HepG2 (cell line): ENCODE results near the gene MORF4L1. TPM values are rescaled to one million over a fixed set of nuclear protein-coding genes. Genes with fewer than 3 reads are reported as not detected.
A peak's percentile ranks its signal among the peaks of the same experiment; 100 is the strongest.

Experiments
- ATAC-seq: fragments of 200-7000 bp; cut with Tn5 transposase; 3 replicates; pipeline ENCODE4 v1.9.1; 2020; ENCODE audit warnings: mild to moderate bottlenecking, moderate library complexity
- BruUV-seq: library from RNA; stranded (reverse); fragments of 400-500 nt; replicated peaks from 2 replicates; lab custom pipeline; 2021; lab: Mats Ljungman, UMichigan
- CTCF ChIA-PET: fragments of 300-600 bp; formaldehyde crosslinking; extraction: SDS; loops from one replicate; lab custom pipeline; 2021; ENCODE audit warnings: low total read pairs, inconsistent platforms, low intra/inter-chr PET ratio; lab: Yijun Ruan, JAX
- POLR2A ChIA-PET: fragments of 350-600 bp; sonication (Branson Sonifier 250); formaldehyde crosslinking; loops from one replicate; lab custom pipeline; 2020; ENCODE audit warnings: antibody characterized with exemption, inconsistent platforms; lab: Yijun Ruan, JAX
- DNase-seq: peaks from one replicate; pipeline ENCODE4 v3.0.0-alpha.2; 2015; ENCODE audit warnings: low spot score
- FAIRE-seq: peaks from 3 replicates; lab custom pipeline; 2011; peaks lifted over from hg19 to GRCh38; lab: Jason Lieb, UNC
- H2AFZ ChIP-seq: one replicate; pipeline ENCODE4 v1.6.1; 2011; ENCODE audit warnings: low read length, inconsistent platforms
- H3K27ac ChIP-seq: fragments of 300-600 bp; 3 replicates; pipeline ENCODE4 v1.8.0; 2011; ENCODE audit warnings: mixed run types, mild to moderate bottlenecking, mixed read lengths, low read length, inconsistent platforms; ENCODE audit not compliant: insufficient read depth; ENCODE audit errors: extremely low read length
- H3K27me3 ChIP-seq, 2 experiments: fragments of 200-600 bp in 1 of 2; 2 replicates in 1 of 2; 3 replicates in 1 of 2; pipeline versions ENCODE4 v1.6.0 to v1.8.0; 2011; ENCODE audit warnings: low read length in 2 of 2, mild to moderate bottlenecking in 2 of 2, moderate library complexity in 2 of 2, inconsistent platforms in 1 of 2; ENCODE audit not compliant: insufficient read depth in 2 of 2, control insufficient read depth in 1 of 2
- H3K36me3 ChIP-seq, 2 experiments: fragments of 200-600 bp in 1 of 2; replicated peaks in 1 of 2; 2 replicates in 1 of 2; 3 replicates in 1 of 2; pipeline versions ENCODE4 v1.5.1 to v1.8.0; 2011; ENCODE audit warnings: low read length in 2 of 2, inconsistent platforms in 1 of 2; ENCODE audit not compliant: insufficient read depth in 2 of 2, control insufficient read depth in 1 of 2
- H3K4me1 ChIP-seq: 2 replicates; pipeline ENCODE4 v1.5.1; 2012; ENCODE audit warnings: low read length, inconsistent platforms; ENCODE audit not compliant: insufficient read depth
- H3K4me2 ChIP-seq: 2 replicates; pipeline ENCODE4 v1.6.0; 2011; ENCODE audit warnings: low read depth, low read length, inconsistent platforms
- H3K4me3 ChIP-seq, 3 experiments: fragments of 200-600 bp in 1 of 3; sonication (generic), shearing (Covaris generic) in 1 of 3; replicated peaks in 1 of 3; 2 replicates each; pipeline ENCODE4 v1.5.1; 2011 to 2016; ENCODE audit warnings: low read length in 3 of 3, inconsistent platforms in 2 of 3, low read depth in 2 of 3, mild to moderate bottlenecking in 2 of 3, control low read depth in 1 of 3, mixed read lengths in 1 of 3; ENCODE audit not compliant: insufficient read depth in 1 of 3
- H3K79me2 ChIP-seq: one replicate; pipeline ENCODE4 v1.6.1; 2011; ENCODE audit warnings: low read length, inconsistent platforms; ENCODE audit not compliant: insufficient read depth
- H3K9ac ChIP-seq: 2 replicates; pipeline ENCODE4 v1.6.0; 2011; ENCODE audit warnings: mild to moderate bottlenecking, low read depth, low read length, inconsistent platforms; ENCODE audit not compliant: insufficient read depth
- H3K9me3 ChIP-seq: 2 replicates; pipeline ENCODE4 v1.5.1; 2012; ENCODE audit warnings: mild to moderate bottlenecking, low read length
- H4K20me1 ChIP-seq: 2 replicates; pipeline ENCODE4 v1.6.0; 2011; ENCODE audit warnings: inconsistent platforms, mild to moderate bottlenecking, low read length, moderate library complexity; ENCODE audit not compliant: insufficient read depth
- BRD4 ChIP-seq: sonication (generic); formaldehyde crosslinking; IDR thresholded peaks from 2 replicates; pipeline ENCODE4 v1.4.0; 2020; ENCODE audit warnings: missing genetic modification reagents
- CEBPB ChIP-seq: IDR thresholded peaks from 2 replicates; pipeline ENCODE4 v1.6.1; 2011; ENCODE audit warnings: low read depth, low read length, improper control_type of control experiment, borderline replicate concordance
- ESRRA ChIP-seq: sonication (generic); formaldehyde crosslinking; IDR thresholded peaks from 2 replicates; pipeline ENCODE4 v1.5.1; 2020; ENCODE audit warnings: mild to moderate bottlenecking, low read depth, missing genetic modification reagents
- MEF2D ChIP-seq: sonication (generic); formaldehyde crosslinking; IDR thresholded peaks from 2 replicates; pipeline ENCODE4 v1.5.1; 2020; ENCODE audit warnings: mild to moderate bottlenecking, missing genetic modification reagents
- RBM22 ChIP-seq: fragments of 200-400 bp; formaldehyde crosslinking; optimal IDR thresholded peaks from 2 replicates; pipeline ENCODE3; 2017; ENCODE audit warnings: mild to moderate bottlenecking, low read length, moderate library complexity
- ZBTB38 ChIP-seq: sonication (generic); formaldehyde crosslinking; IDR thresholded peaks from 2 replicates; pipeline ENCODE4 v1.5.1; 2020; ENCODE audit warnings: mild to moderate bottlenecking, missing genetic modification reagents
- ZNF276 ChIP-seq: sonication (generic); formaldehyde crosslinking; IDR thresholded peaks from 2 replicates; pipeline ENCODE4 v1.4.0; 2020; ENCODE audit warnings: mild to moderate bottlenecking, low read depth, missing genetic modification reagents
- ZNF646 ChIP-seq: sonication (generic); formaldehyde crosslinking; IDR thresholded peaks from 2 replicates; pipeline ENCODE4 v1.9.0; 2021; ENCODE audit warnings: mild to moderate bottlenecking, missing genetic modification reagents
- ZNF770 ChIP-seq: sonication (generic); formaldehyde crosslinking; IDR thresholded peaks from 2 replicates; pipeline ENCODE4 v1.5.0; 2020; ENCODE audit warnings: mild to moderate bottlenecking, missing genetic modification reagents
- WGBS: methylation state at CpG from one replicate; pipeline ENCODE4 v1.1.6; 2017; ENCODE audit warnings: low lambda C conversion rate; 5-methylcytosine and 5-hydroxymethylcytosine counted together
- in situ Hi-C: cut with HindIII; loops from 2 replicates; pipeline ENCODE4 v1.10.0; 2017; ENCODE audit warnings: low pct_unique_long_range_greater_than_20kb; ENCODE audit not compliant: extremely low pct_ligation_motif_present
- intact Hi-C: fragments of 100-400 bp; cut with micrococcal nuclease; formaldehyde crosslinking; loops from one replicate; pipeline ENCODE4 v1.10.0; 2022; ENCODE audit not compliant: unreplicated experiment
- polyA plus RNA-seq, 8 experiments: library from polyadenylated mRNA; depleted of rRNA in 3 of 8; stranded (reverse) in 7 of 8; unstranded in 1 of 8; fragments of >200 nt; fragmentation: Illumina TruSeq in 4 of 8; extraction: Trizol in 4 of 8; gene quantifications; 2 replicates each; pipeline versions ENCODE4 v1.2.1 to v1.2.3, GENCODE V29; 2011 to 2016; ENCODE audit warnings: low read depth in 4 of 8, missing spikeins in 1 of 8, mixed read lengths in 1 of 8; ENCODE audit not compliant: insufficient read depth in 1 of 8
- total RNA-seq, 5 experiments: library from RNA; depleted of rRNA; stranded (reverse); fragments of >200 nt; fragmentation: Illumina TruSeq; extraction: Trizol; gene quantifications; 2 replicates each; pipeline ENCODE4 v1.2.3, GENCODE V29; 2016; ENCODE audit warnings: low read depth in 1 of 5

Gene MORF4L1
- total and polyA plus RNA-seq, 2 of the 13 experiments (the other 11 are each of a cell fraction or from before 2014, with no cell fraction given), result 218 to 219 TPM

GRCh38 chr15:78904599-78905358 is 32.1 kb downstream of the MORF4L1 start (continued):
- 0 out of 2 replicates have a peak, but pooled peaks have one; percentile 26 for TF ChIP-seq ZNF770 (CRISPR knock-in tag)

GRCh38 chr15:78906316-78906620 is 33.6 kb downstream of the MORF4L1 start:
- intact Hi-C loops (loop anchor here (10.0 kb wide), 1 partner anchor 409 kb away; the partner anchor contains the start of gene TMED3), in situ Hi-C loops (loop anchor here (5.0 kb wide), 1 partner anchor 276 kb away; no protein-coding TSS in a partner anchor)
- H3K9me3 ChIP-seq, result no peaks in the 10 kb centered on the region
- H3K27me3 ChIP-seq, result no peaks in the 10 kb centered on the region
- no peak overlapping the region for H3K9ac ChIP-seq
- no peaks in the 10 kb centered on the region for H3K79me2 ChIP-seq
- POLR2A ChIA-PET, result interaction anchor here (0.9 to 1.3 kb wide), 2 partner anchors 33 to 82 kb away, joined by 3 to 4 read pairs; partner anchors contain the start of gene MORF4L1
- 90% methylated on average over 2 of the region's 2 CpGs for WGBS
- ATAC-seq (no peak; the same call in 2 of the 3 replicates), FAIRE-seq (no peak), DNase-seq (peak; percentile 30)
- H3K4me2 ChIP-seq, result no peak overlapping the region
- H3K4me1 ChIP-seq, result peaks cover 31% of the 10 kb centered on the region
- H3K36me3 ChIP-seq, result peaks cover 8 to 78% of the 10 kb centered on the region in 2 experiments
- H3K4me3 ChIP-seq, result no peak overlapping the region
- H3K27ac ChIP-seq, result peak overlapping the region; percentile 17
- H4K20me1 ChIP-seq, result peaks cover 5% of the 10 kb centered on the region
- CTCF ChIA-PET, result no interaction called here
- BruUV-seq, result no TSS peak
- H2AFZ ChIP-seq, result no peak overlapping the region
- TF ChIP-seq MEF2D (CRISPR knock-in tag) (no peak), RBM22 (peak; percentile 40), CEBPB (peak; percentile 53; the same call in 1 of the 2 replicates), ZNF276 (CRISPR knock-in tag) (no peak), BRD4 (CRISPR knock-in tag) (no peak), ZBTB38 (CRISPR knock-in tag) (no peak), ESRRA (CRISPR knock-in tag) (no peak), ZNF646 (CRISPR knock-in tag) (no peak)
